SK-N-MC (cell line): ENCODE data around the gene DYNLL2.
A peak's percentile ranks its signal among the peaks of the same experiment; 100 is the strongest.
"Not testable (repeated sequence)": the region's sequence is repeated elsewhere in the genome, so short reads cannot be mapped to it uniquely, and the experiment has no call there.

Source experiments
- DNase-seq: peaks from one replicate; pipeline ENCODE4 v3.0.0-alpha.2; 2011; ENCODE audit warnings: low read depth, low spot score
- H3K27ac ChIP-seq: fragments of 200-600 bp; sonication (generic); 2 replicates; pipeline ENCODE4 v1.5.1; 2016; ENCODE audit warnings: mixed run types
- H3K36me3 ChIP-seq: fragments of 200-600 bp; sonication (generic); 2 replicates; pipeline ENCODE4 v1.6.1; 2017; ENCODE audit warnings: antibody characterized with exemption, low read length, mixed read lengths; ENCODE audit not compliant: insufficient read depth
- H3K4me3 ChIP-seq: fragments of 200-600 bp; sonication (generic); 2 replicates; pipeline ENCODE4 v1.5.1; 2016
- H3K9ac ChIP-seq: fragments of 200-600 bp; sonication (generic); 2 replicates; pipeline ENCODE4 v1.8.0; 2017; ENCODE audit warnings: mixed run types, mixed read lengths; ENCODE audit not compliant: insufficient read length
- H3K9me3 ChIP-seq: fragments of 200-600 bp; sonication (generic); 2 replicates; pipeline ENCODE4 v1.6.1; 2017; ENCODE audit warnings: low read depth, mild to moderate bottlenecking, antibody characterized with exemption, low read length, moderate library complexity, mixed read lengths
- EZH2 ChIP-seq: fragments of 200-600 bp; sonication (generic); IDR thresholded peaks from one replicate; pipeline ENCODE4 v1.6.1; 2017; ENCODE audit warnings: antibody characterized with exemption
- FOXP2 ChIP-seq: optimal IDR thresholded peaks from 2 replicates; pipeline ENCODE3; 2011; ENCODE audit warnings: mild to moderate bottlenecking, moderate library complexity; ENCODE audit not compliant: insufficient read depth; ENCODE audit errors: extremely low read length, control extremely low read depth
- POLR2AphosphoS5 ChIP-seq: IDR thresholded peaks from 2 replicates; pipeline ENCODE4 v1.6.1; 2012; ENCODE audit warnings: mild to moderate bottlenecking, low read depth, low read length, borderline replicate concordance

The DYNLL2 gene

GRCh38 chr17:58082870-58083490 lies at the start of gene DYNLL2:
DYNLL2 (plus strand) TSS chr17:58083419; CDS start chr17:58087091, 3,672 bp downstream.
- Histone ChIP-seq H3K27ac (peak within 1 kb of the TSS; percentile 68), H3K9me3 (no peaks in the 10 kb centered on the region), H3K9ac (peak within 1 kb of the TSS; percentile 86), H3K4me3 (peak within 1 kb of the TSS; percentile 88), H3K36me3 (peaks cover 20% of the 10 kb centered on the region)
- peak; percentile 37 for DNase-seq
- TF ChIP-seq FOXP2: no peak
- TF ChIP-seq EZH2: no peak
- TF ChIP-seq POLR2AphosphoS5: no peak

GRCh38 chr17:58039975-58040374 lies 43.2 kb upstream of the DYNLL2 start:
- no peak overlapping the region for H3K4me3 ChIP-seq
- H3K9me3 ChIP-seq: no peaks in the 10 kb centered on the region
- no peaks in the 10 kb centered on the region for H3K36me3 ChIP-seq
- no peak for DNase-seq
- H3K27ac ChIP-seq: no peak overlapping the region
- TF ChIP-seq POLR2AphosphoS5 (no peak), FOXP2 (no peak), EZH2 (no peak)
- H3K9ac ChIP-seq: no peak overlapping the region

GRCh38 chr17:58040386-58040785 lies 42.8 kb upstream of the DYNLL2 start:
- DNase-seq: no peak
- H3K9me3 ChIP-seq: no peaks in the 10 kb centered on the region
- H3K9ac ChIP-seq: no peak overlapping the region
- no peak overlapping the region for H3K27ac ChIP-seq
- H3K36me3 ChIP-seq: no peaks in the 10 kb centered on the region
- TF ChIP-seq FOXP2 (no peak), POLR2AphosphoS5 (no peak), EZH2 (no peak)
- no peak overlapping the region for H3K4me3 ChIP-seq

- no peak for DNase-seq
- TF ChIP-seq FOXP2: no peak
- TF ChIP-seq POLR2AphosphoS5: no peak
- TF ChIP-seq EZH2: no peak
- Histone ChIP-seq H3K27ac (no peak overlapping the region), H3K36me3 (no peaks in the 10 kb centered on the region), H3K9me3 (no peaks in the 10 kb centered on the region), H3K4me3 (no peak overlapping the region), H3K9ac (no peak overlapping the region)
Observed at GRCh38 chr17:58041161-58041560, 42.1 kb upstream of the DYNLL2 start.

- H3K9me3 ChIP-seq: no peaks in the 10 kb centered on the region
- no peak overlapping the region for H3K27ac ChIP-seq
- no peak overlapping the region for H3K9ac ChIP-seq
- no peak overlapping the region for H3K4me3 ChIP-seq
- DNase-seq: no peak
- H3K36me3 ChIP-seq: no peaks in the 10 kb centered on the region
- TF ChIP-seq POLR2AphosphoS5 (no peak), EZH2 (no peak), FOXP2 (no peak)
Observed at GRCh38 chr17:58043221-58044181, 39.7 kb upstream of the DYNLL2 start.

- H3K36me3 ChIP-seq, H3K27ac ChIP-seq, H3K9me3 ChIP-seq, H3K9ac ChIP-seq, H3K4me3 ChIP-seq, DNase-seq: not testable (repeated sequence)
Observed at GRCh38 chr17:58044256-58044655, 39.0 kb upstream of the DYNLL2 start.

GRCh38 chr17:58046239-58047094 lies 36.8 kb upstream of the DYNLL2 start:
- H3K4me3 ChIP-seq: no peak overlapping the region
- H3K36me3 ChIP-seq: no peaks in the 10 kb centered on the region
- TF ChIP-seq EZH2 (no peak), FOXP2 (no peak), POLR2AphosphoS5 (no peak)
- H3K9me3 ChIP-seq: no peaks in the 10 kb centered on the region
- H3K9ac ChIP-seq: no peak overlapping the region
- DNase-seq: no peak
- no peak overlapping the region for H3K27ac ChIP-seq
